PC-3 (cell line): ENCODE results near the gene SSH3.

Experiments
- CTCF ChIP-seq: fragments of 300-600 bp; sonication (generic); conservative IDR thresholded peaks from 2 replicates; pipeline ENCODE4 v1.5.1; 2017; ENCODE audit warnings: antibody characterized with exemption, low read depth, mild to moderate bottlenecking, low read length
- EZH2 ChIP-seq: fragments of 300-600 bp; sonication (generic); IDR thresholded peaks from one replicate; pipeline ENCODE4 v1.6.1; 2017; ENCODE audit warnings: antibody characterized with exemption, mild to moderate bottlenecking, low read length; ENCODE audit not compliant: unreplicated experiment
- EZH2phosphoT487 ChIP-seq: fragments of 300-600 bp; sonication (generic); IDR thresholded peaks from 2 replicates; pipeline ENCODE4 v1.6.1; 2018; ENCODE audit warnings: mild to moderate bottlenecking, antibody characterized with exemption, low read length, borderline replicate concordance

DNA sequence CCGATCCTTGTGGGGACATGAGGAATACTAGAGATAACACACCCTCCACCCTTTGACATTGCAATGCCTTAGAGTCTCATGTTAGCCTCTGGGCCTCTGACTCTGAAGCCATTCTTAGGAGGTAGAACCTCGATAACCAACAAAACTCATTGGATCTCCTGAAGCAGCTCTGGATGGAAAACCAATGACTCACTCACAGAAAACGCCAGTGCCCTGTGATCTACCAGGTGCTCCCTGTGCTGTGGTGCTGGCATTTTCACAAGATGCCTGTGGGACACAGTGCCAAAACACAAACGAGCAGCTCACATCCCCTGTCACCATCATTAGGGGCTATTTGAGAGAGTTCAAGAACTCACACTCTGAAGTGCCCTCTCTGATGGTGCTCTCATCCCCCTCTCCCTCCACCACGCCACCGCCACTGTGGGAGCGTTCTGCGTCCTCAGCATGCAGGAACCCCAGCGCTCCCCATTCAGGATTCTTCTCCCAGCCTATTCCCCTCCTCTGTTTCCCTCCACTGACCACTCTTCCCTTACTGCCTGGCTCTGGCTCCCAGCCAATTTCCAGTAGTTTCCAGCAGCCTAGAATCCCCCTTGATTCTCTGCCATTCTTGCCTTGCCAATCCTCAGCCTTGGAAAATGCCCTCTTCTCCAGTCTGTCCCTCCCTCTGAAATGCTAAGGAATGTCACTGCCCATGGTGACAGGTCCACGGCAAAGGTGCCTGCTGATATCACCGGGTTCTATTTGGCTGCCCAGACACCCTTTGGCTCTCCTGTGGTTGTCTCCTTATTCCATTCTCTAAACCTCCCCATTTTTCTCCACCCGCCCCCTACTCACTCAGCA, 54.7 kb downstream of the SSH3 start:
- TF ChIP-seq CTCF (no peak), EZH2phosphoT487 (no peak), EZH2 (no peak)
